ENCODE results near the gene HMGN1. TPM values are rescaled to one million over a fixed set of nuclear protein-coding genes. Genes with fewer than 3 reads are reported as not detected.
A peak's percentile ranks its signal among the peaks of the same experiment; 100 is the strongest.

Gene HMGN1
- polyA plus RNA-seq, 2 donors: 148 to 171 TPM

DNA sequence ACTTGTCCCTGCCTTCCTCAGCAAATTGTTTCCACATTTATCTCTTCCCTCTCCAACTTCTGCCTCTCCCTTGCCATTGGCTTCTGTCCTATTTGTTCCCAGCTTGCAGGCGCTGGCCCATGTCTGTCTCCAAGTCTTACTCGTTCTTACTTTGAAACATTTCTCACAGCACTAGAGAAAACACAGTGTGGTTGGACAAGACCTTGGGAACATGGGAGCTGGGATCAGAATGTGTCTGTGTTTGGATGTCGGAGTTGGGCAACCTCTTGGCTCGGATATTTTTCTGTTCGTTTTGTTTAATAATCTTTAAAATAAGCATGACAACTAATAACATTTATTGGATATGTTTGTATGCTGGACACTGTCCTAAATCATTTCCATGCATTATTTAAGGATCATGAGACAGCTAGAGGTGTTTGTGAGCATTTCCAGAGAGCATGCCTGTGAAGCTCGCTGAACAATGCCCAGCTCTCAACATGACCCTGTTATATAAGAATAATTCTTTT is 29.6 kb downstream of the HMGN1 start:
- 58 to 59% methylated on average over 6 of the region's 6 CpGs for WGBS, 2 donors
- Histone ChIP-seq H3K27ac (ENCODE audit: low read depth in 2 of 2, low read length in 1 of 2) (no peak overlapping the region), H3K27me3 (ENCODE audit: control insufficient read depth in 1 of 2, insufficient read depth in 2 of 2, low read length in 2 of 2) (no peaks in the 10 kb centered on the region), H3K9me3 (ENCODE audit: control insufficient read depth in 2 of 2, insufficient read depth in 1 of 2, low read depth in 1 of 2, low read length in 1 of 2) (no peaks in the 10 kb centered on the region), H3K4me3 (ENCODE audit: low read depth in 1 of 2, low read length in 2 of 2) (no peak overlapping the region), H3K36me3 (ENCODE audit: control insufficient read depth in 2 of 2, insufficient read depth in 2 of 2, low read length in 1 of 2) (no peaks in the 10 kb centered on the region), H3K4me1 (ENCODE audit: control insufficient read depth in 2 of 2, insufficient read depth in 2 of 2, low read length in 1 of 2) (peaks cover 0 to 4% of the 10 kb centered on the region in 2 donors)

DNA sequence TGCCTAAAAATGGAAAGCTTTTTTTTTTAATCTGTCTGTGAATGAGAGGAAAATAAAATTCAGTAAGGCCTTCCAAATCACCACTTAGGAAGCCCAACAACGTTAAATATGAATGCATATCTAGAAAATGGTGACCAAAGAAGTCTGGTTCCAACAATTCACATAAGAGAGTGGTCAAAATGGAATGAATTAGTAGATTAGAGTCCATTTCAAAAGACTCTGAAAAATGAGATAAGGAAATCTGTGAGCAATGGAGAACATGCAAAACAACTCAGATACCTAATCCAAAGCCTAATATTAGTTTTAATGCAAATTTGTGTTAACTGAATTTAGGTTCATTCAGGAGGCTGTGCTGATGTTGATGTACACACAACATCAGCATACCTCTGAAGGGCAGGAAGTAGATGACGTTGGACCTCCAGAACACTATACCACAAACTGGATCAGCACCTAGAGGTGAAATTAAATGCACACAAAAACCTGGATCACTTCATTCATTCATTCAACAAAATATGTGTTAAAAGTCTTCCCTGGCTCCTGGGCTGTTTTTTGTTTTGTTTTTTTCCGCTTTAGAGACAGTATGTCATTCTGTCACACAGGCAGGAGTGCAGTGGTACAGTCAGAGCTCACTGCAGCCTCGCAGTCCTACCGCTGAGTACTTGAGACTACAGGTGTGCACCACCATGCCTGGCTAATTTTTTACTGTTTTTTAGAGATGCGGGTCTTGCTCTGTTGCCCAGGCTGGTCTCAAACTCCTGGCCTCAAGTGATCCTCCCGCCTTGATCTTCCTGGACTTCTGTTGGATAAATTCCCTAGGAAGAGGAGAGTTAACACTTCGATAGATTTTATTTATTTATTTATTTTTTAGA is 30.6 kb downstream of the HMGN1 start:
- peaks cover 0 to 4% of the 10 kb centered on the region in 2 donors for H3K4me1 ChIP-seq (ENCODE audit: control insufficient read depth in 2 of 2, insufficient read depth in 2 of 2, low read length in 1 of 2)
- H3K36me3 ChIP-seq (ENCODE audit: control insufficient read depth in 2 of 2, insufficient read depth in 2 of 2, low read length in 1 of 2): no peaks in the 10 kb centered on the region
- 75 to 84% methylated on average over 8 of the region's 8 CpGs for WGBS, 2 donors
- H3K27me3 ChIP-seq (ENCODE audit: control insufficient read depth in 1 of 2, insufficient read depth in 2 of 2, low read length in 2 of 2): no peaks in the 10 kb centered on the region
- H3K4me3 ChIP-seq (ENCODE audit: low read depth in 1 of 2, low read length in 2 of 2): no peak overlapping the region
- H3K9me3 ChIP-seq (ENCODE audit: control insufficient read depth in 2 of 2, insufficient read depth in 1 of 2, low read depth in 1 of 2, low read length in 1 of 2): no peaks in the 10 kb centered on the region
- H3K27ac ChIP-seq (ENCODE audit: low read depth in 2 of 2, low read length in 1 of 2): no peak overlapping the region

DNA sequence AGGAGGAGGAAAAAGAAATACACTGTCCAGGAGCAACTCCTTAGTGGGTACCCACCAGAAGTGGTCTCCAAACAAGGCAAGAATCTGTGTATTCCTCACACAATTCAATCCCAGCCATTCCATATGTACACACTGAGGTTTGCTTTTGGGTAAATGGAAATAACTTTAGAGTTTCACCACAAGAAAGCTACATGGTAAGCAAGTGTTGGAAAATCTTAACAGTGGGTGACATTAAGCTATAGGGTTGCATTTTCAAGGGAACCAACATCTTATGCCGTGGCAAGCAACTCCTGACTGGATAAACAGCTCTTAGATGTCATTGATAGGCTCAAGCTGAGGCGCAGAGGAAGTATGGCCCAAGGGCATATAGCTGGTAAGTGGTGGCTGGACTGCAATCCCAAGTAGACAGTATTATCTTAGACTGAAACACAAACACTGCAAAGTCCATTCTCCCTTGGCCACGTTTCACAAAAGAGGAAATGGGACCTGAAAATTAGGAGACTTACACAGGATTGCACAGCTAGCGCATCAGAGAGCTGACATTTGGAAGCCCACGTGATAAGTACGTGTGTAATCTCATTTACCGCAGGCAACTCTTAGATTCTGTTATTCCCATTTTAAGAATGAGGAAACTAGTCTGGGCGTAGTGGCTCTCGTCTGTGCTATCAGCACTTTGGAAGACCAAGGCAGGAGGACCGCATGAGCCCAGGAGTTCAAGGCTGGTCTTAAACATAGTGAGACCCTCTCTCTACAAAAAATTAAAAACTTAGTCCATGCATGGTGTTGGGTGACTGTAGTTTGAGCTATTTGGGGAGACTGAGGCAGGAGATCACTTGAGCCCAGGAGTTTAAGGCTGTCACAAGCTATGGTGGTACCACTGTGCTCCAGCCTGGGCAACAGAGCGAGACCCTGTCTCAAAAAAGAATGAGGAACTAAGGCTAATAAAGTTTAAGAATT is 31.5 kb downstream of the HMGN1 start:
- no peak overlapping the region for H3K27ac ChIP-seq (ENCODE audit: low read depth in 2 of 2, low read length in 1 of 2)
- 64 to 69% methylated on average over 11 of the region's 11 CpGs for WGBS, 2 donors
- peaks cover 0 to 4% of the 10 kb centered on the region in 2 donors for H3K4me1 ChIP-seq (ENCODE audit: control insufficient read depth in 2 of 2, insufficient read depth in 2 of 2, low read length in 1 of 2)
- no peaks in the 10 kb centered on the region for H3K9me3 ChIP-seq (ENCODE audit: control insufficient read depth in 2 of 2, insufficient read depth in 1 of 2, low read depth in 1 of 2, low read length in 1 of 2)
- H3K4me3 ChIP-seq (ENCODE audit: low read depth in 1 of 2, low read length in 2 of 2): no peak overlapping the region
- no peaks in the 10 kb centered on the region for H3K36me3 ChIP-seq (ENCODE audit: control insufficient read depth in 2 of 2, insufficient read depth in 2 of 2, low read length in 1 of 2)
- H3K27me3 ChIP-seq (ENCODE audit: control insufficient read depth in 1 of 2, insufficient read depth in 2 of 2, low read length in 2 of 2): no peaks in the 10 kb centered on the region

DNA sequence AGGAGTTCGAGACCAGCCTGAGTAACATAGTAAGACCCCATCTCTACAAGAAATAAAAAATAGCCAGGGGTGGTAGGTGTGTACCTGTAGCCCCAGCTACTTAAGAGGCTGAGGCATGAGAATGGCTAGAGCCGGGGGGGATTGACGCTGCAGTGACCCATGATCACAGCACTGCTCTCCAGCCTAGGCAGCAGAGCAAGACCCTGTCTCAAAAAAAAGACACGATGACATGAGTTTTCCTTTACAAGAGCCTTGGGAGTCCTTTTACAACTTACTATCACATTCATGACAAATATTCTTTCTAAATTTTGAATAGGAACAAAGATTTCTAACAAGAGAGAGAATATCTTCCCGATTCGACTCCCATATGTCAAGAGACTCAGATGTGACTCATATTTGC is 32.2 kb downstream of the HMGN1 start:
- H3K4me3 ChIP-seq (ENCODE audit: low read depth in 1 of 2, low read length in 2 of 2): no peak overlapping the region
- WGBS, 2 donors: 88 to 89% methylated on average over 6 of the region's 6 CpGs
- H3K27ac ChIP-seq (ENCODE audit: low read depth in 2 of 2, low read length in 1 of 2): no peak overlapping the region
- no peaks in the 10 kb centered on the region for H3K36me3 ChIP-seq (ENCODE audit: control insufficient read depth in 2 of 2, insufficient read depth in 2 of 2, low read length in 1 of 2)
- H3K9me3 ChIP-seq (ENCODE audit: control insufficient read depth in 2 of 2, insufficient read depth in 1 of 2, low read depth in 1 of 2, low read length in 1 of 2): no peaks in the 10 kb centered on the region
- peaks cover 0 to 4% of the 10 kb centered on the region in 2 donors for H3K4me1 ChIP-seq (ENCODE audit: control insufficient read depth in 2 of 2, insufficient read depth in 2 of 2, low read length in 1 of 2)
- no peaks in the 10 kb centered on the region for H3K27me3 ChIP-seq (ENCODE audit: control insufficient read depth in 1 of 2, insufficient read depth in 2 of 2, low read length in 2 of 2)

DNA sequence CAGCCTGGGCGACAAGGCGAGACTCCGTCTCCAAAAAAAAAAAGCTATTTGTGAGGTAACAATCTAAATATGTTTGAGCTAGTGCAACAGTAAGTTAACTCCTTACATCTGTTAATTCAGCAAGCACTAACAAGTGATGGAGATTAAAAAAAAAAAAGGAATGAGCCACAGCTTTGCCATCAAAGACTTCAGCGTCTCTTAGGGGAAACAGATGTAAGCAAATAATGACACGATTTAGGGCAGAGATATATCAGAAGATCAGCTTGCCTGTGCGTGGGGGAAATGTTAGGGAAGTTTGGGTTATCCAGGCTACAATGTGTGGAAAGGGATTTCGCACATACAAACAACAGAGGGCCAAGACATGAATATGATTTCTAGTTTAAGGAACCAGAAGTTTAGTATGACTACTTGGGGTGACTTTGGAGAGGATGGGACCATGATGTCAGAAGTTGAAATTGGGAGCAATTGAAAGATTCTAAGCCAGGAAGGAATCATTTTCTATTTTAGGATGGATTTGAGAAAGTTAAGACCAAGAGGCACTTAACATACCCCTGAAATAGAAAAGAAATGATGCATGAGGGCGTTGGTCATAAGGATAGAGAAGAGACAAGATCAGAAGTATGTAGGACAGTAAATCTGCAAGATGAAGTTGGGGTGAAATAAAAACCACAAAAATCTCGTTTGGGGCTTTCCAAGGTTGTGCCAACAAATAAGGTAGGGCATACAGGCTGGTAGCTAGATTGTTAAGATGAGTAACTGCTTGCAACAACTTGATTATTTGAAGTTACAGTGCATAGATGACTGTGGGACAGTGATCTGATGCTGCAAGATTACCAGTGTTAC is 33.1 kb downstream of the HMGN1 start:
- Histone ChIP-seq H3K4me1 (ENCODE audit: control insufficient read depth in 2 of 2, insufficient read depth in 2 of 2, low read length in 1 of 2) (peaks cover 0 to 2% of the 10 kb centered on the region in 2 donors), H3K27me3 (ENCODE audit: control insufficient read depth in 1 of 2, insufficient read depth in 2 of 2, low read length in 2 of 2) (no peaks in the 10 kb centered on the region), H3K27ac (ENCODE audit: low read depth in 2 of 2, low read length in 1 of 2) (no peak overlapping the region), H3K4me3 (ENCODE audit: low read depth in 1 of 2, low read length in 2 of 2) (no peak overlapping the region), H3K9me3 (ENCODE audit: control insufficient read depth in 2 of 2, insufficient read depth in 1 of 2, low read depth in 1 of 2, low read length in 1 of 2) (no peaks in the 10 kb centered on the region), H3K36me3 (ENCODE audit: control insufficient read depth in 2 of 2, insufficient read depth in 2 of 2, low read length in 1 of 2) (no peaks in the 10 kb centered on the region)
- WGBS, 2 donors: 66 to 70% methylated on average over 9 of the region's 9 CpGs

DNA sequence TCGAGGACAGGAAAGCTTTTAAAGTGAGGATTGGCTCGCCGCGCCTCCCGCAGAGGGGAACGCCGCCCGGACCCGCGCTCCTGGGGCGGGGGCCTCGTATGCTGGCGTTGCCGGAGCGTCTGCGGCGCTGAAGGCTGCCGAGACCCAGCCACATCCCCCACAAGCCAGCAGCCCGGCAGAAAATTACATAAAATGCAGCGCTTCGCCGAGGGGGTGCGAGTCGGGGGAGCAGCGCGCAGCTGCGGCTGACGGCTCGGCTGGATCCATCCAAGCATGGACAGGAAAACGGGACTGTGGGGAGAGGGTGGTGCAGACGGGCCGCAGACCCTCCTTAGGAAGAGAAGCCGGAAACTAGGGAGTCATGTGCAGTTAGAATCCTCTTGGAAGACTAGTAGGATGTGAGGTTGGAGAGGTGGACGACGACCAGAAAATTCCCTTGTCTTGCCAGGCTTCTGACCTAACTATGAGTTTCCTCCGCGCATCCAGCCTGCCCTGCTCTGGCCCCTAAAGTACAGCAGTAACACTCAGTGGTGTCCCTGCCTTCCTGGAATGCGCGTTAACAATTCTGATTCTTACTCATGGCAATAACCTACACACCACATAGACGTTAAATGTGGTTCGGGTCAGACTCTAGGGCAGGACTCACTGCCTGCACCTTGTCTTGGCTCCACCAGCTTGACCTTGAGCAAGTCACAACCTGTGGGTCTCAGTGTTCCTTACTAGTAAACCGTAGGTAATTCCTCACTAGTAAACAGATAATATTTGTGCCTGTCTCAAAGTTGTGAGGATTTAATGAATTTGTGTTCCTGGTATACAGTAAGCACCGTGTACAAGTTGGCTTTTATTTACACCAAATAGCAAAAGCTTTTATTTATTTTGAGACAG is 34.5 kb downstream of the HMGN1 start:
- 2% methylated on average over 43 of the region's 43 CpGs for WGBS, 2 donors

DNA sequence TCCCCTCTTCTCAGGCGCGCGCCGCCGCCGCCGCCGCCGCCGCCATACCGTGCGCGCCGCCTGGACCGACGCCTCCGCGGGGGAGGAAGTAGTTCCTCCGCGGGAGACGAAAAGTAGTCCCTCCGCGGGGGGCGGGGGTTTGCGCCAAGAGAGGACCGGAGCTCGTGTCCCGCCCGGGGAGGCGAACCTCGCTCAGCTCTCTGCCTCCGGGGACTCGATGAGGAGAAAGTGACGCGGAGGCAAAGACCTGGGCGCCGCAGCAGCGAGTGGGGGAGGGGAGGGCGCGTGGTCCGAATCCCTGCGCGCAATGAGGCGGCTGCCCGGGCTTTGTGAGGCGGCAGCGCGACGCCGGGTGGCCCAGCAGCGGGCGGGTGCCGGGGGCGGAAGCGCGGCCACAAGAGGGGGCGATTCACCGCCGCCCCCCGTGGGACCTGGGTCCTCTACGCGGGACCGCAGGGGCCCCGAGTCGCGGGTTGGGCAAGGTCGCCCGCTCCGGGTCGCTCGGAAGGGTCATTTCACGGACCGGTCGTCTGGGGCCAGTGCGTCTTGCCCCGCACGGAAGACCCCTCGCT is 35.2 kb downstream of the HMGN1 start, which contains the start of gene BRWD1:
Gene BRWD1 (minus strand): TSS at position 62 of the 572 bp plus-strand sequence. CDS start 141 bp downstream, outside the sequence.
- WGBS, 2 donors: 0 to 1% methylated on average over 56 to 78 of the region's 78 CpGs
- peaks cover 0 to 2% of the 10 kb centered on the region in 2 donors for H3K4me1 ChIP-seq (ENCODE audit: control insufficient read depth in 2 of 2, insufficient read depth in 2 of 2, low read length in 1 of 2)

More for the DNA sequence above, 34.5 kb downstream of the HMGN1 start:
- Histone ChIP-seq H3K4me3 (ENCODE audit: low read depth in 1 of 2, low read length in 2 of 2) (peak overlapping the region; percentile 86 to 89), H3K9me3 (ENCODE audit: control insufficient read depth in 2 of 2, insufficient read depth in 1 of 2, low read depth in 1 of 2, low read length in 1 of 2) (no peaks in the 10 kb centered on the region), H3K36me3 (ENCODE audit: control insufficient read depth in 2 of 2, insufficient read depth in 2 of 2, low read length in 1 of 2) (no peaks in the 10 kb centered on the region), H3K4me1 (ENCODE audit: control insufficient read depth in 2 of 2, insufficient read depth in 2 of 2, low read length in 1 of 2) (peaks cover 0 to 2% of the 10 kb centered on the region in 2 donors), H3K27me3 (ENCODE audit: control insufficient read depth in 1 of 2, insufficient read depth in 2 of 2, low read length in 2 of 2) (no peaks in the 10 kb centered on the region), H3K27ac (ENCODE audit: low read depth in 2 of 2, low read length in 1 of 2) (peak overlapping the region; percentile 90 to 92)

DNA sequence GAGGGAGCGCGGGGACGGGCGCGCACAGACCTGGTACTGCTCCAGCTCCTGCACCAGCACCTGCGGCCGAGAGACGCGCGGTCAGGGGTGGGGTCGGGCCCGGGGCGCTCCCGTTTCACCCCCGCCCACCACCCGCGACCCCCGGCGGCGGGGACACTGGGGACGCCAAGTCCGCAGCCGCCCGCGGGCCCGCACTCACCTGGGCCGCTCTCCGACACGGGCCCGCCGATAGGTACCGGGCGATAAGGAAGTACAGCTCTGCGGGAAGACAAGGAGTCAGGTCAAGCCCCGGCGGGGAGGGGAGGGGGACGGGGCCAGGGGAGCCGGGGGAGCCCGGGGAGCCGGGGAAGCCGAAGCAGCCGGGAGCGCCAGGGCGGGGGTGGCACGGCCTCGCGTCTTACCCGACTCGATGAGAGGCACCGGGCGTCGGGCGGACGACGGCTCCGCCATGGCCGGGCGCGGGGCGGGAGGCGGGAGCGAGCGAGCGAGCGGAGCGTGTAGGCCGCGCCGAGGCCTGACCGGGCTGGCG is 35.8 kb downstream of the HMGN1 start:
- no peaks in the 10 kb centered on the region for H3K9me3 ChIP-seq (ENCODE audit: control insufficient read depth in 2 of 2, insufficient read depth in 1 of 2, low read depth in 1 of 2, low read length in 1 of 2)
- no peaks in the 10 kb centered on the region for H3K36me3 ChIP-seq (ENCODE audit: control insufficient read depth in 2 of 2, insufficient read depth in 2 of 2, low read length in 1 of 2)
- no peaks in the 10 kb centered on the region for H3K27me3 ChIP-seq (ENCODE audit: control insufficient read depth in 1 of 2, insufficient read depth in 2 of 2, low read length in 2 of 2)
- peaks cover 0 to 2% of the 10 kb centered on the region in 2 donors for H3K4me1 ChIP-seq (ENCODE audit: control insufficient read depth in 2 of 2, insufficient read depth in 2 of 2, low read length in 1 of 2)
- peak overlapping the region; percentile 90 to 92 for H3K27ac ChIP-seq (ENCODE audit: low read depth in 2 of 2, low read length in 1 of 2)
- 0 to 1% methylated on average over 20 to 71 of the region's 71 CpGs for WGBS, 2 donors
- H3K4me3 ChIP-seq (ENCODE audit: low read depth in 1 of 2, low read length in 2 of 2): peak overlapping the region; percentile 86 to 89

More for the DNA sequence above, 35.2 kb downstream of the HMGN1 start, which contains the start of gene BRWD1:
- H3K4me3 ChIP-seq (ENCODE audit: low read depth in 1 of 2, low read length in 2 of 2): peak within 1 kb of the TSS; percentile 86 to 89
- no peaks in the 10 kb centered on the region for H3K36me3 ChIP-seq (ENCODE audit: control insufficient read depth in 2 of 2, insufficient read depth in 2 of 2, low read length in 1 of 2)
- H3K27ac ChIP-seq (ENCODE audit: low read depth in 2 of 2, low read length in 1 of 2): peak within 1 kb of the TSS; percentile 90 to 92
- no peaks in the 10 kb centered on the region for H3K9me3 ChIP-seq (ENCODE audit: control insufficient read depth in 2 of 2, insufficient read depth in 1 of 2, low read depth in 1 of 2, low read length in 1 of 2)
- no peaks in the 10 kb centered on the region for H3K27me3 ChIP-seq (ENCODE audit: control insufficient read depth in 1 of 2, insufficient read depth in 2 of 2, low read length in 2 of 2)

Data from esophagus (tissue), 2 donors.